HEK293 (cell line): ENCODE results near the gene CASP8.

Source experiments
- ZNF138 ChIP-seq: fragments of 450-650 bp; formaldehyde crosslinking; IDR thresholded peaks from 2 replicates; pipeline ENCODE4 v1.5.1; 2016; ENCODE audit warnings: missing biosample characterization, missing genetic modification characterization, borderline replicate concordance
- ZNF274 ChIP-seq, 2 experiments: fragments of 200-500 bp in 1 of 2; fragments of 450-650 bp in 1 of 2; sonication (Bioruptor generic) in 1 of 2; formaldehyde crosslinking in 1 of 2; IDR thresholded peaks; 2 replicates each; pipeline versions ENCODE4 v1.5.1 to v1.6.1; 2014 to 2016; ENCODE audit warnings: borderline replicate concordance in 1 of 2, inconsistent platforms in 1 of 2, low read length in 1 of 2, missing biosample characterization in 1 of 2, missing genetic modification characterization in 1 of 2
- ZNF416 ChIP-seq: fragments of 450-650 bp; formaldehyde crosslinking; IDR thresholded peaks from 2 replicates; pipeline ENCODE4 v1.5.1; 2016; ENCODE audit warnings: missing biosample characterization, missing genetic modification characterization
- ZNF530 ChIP-seq: fragments of 450-650 bp; formaldehyde crosslinking; IDR thresholded peaks from 2 replicates; pipeline ENCODE4 v1.5.1; 2016; ENCODE audit warnings: low read depth, missing biosample characterization, missing genetic modification characterization
- ZNF549 ChIP-seq: fragments of 450-650 bp; IDR thresholded peaks from 2 replicates; pipeline ENCODE4 v1.5.1; 2018; ENCODE audit warnings: missing biosample characterization, missing genetic modification characterization, mild to moderate bottlenecking, inconsistent platforms, moderate library complexity
- ZNF76 ChIP-seq: fragments of 450-650 bp; formaldehyde crosslinking; IDR thresholded peaks from 2 replicates; pipeline ENCODE4; 2016; ENCODE audit warnings: low read depth, missing biosample characterization, missing genetic modification characterization, borderline replicate concordance
- TF ChIP-seq, protein P1 (sequence below): fragments of 450-650 bp; formaldehyde crosslinking; IDR thresholded peaks from 2 replicates; pipeline ENCODE4 v1.5.1; 2016; ENCODE audit warnings: missing biosample characterization, missing genetic modification characterization
- TF ChIP-seq, protein P2 (sequence below): sonication (generic); formaldehyde crosslinking; IDR thresholded peaks from 2 replicates; pipeline ENCODE4 v1.8.1; 2022; ENCODE audit warnings: mild to moderate bottlenecking, moderate library complexity, missing genetic modification reagents
- TF ChIP-seq, protein P3 (sequence below): fragments of 450-650 bp; formaldehyde crosslinking; IDR thresholded peaks from 2 replicates; pipeline ENCODE4 v1.5.1; 2017; ENCODE audit warnings: missing biosample characterization, mild to moderate bottlenecking, missing genetic modification characterization, moderate library complexity
- TF ChIP-seq, protein P4 (sequence below): fragments of 450-650 bp; formaldehyde crosslinking; optimal IDR thresholded peaks from 2 replicates; pipeline ENCODE3; 2016; ENCODE audit warnings: missing biosample characterization, mild to moderate bottlenecking, missing genetic modification characterization

DNA sequence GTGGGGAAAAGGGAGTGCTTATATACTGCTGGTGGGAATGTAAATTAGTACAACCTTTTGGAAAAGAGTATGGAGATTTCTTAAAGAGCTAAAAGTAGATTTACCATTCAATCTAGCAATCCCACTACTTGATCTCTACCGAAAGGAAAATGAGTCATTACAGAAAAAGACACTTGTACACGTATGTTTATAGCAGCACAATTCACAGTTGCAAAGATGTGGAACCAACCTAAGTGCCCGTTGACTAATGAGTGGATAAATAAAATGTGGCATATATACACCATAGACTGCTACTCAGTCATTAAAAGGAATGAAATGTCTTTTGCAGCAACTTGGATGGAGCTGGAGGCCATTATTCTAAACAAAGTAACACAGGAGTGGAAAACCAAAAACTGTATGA is 67.3 kb downstream of the CASP8 start:
- TF ChIP-seq ZNF274 (IDR thresholded peaks at IDR 0.05; ENCODE audit: low read length) = no peak
- TF ChIP-seq ZNF274 (tag by site-specific recombination; IDR thresholded peaks at IDR 0.05; ENCODE audit: borderline replicate concordance) = no peak
- TF ChIP-seq, protein P1, sequence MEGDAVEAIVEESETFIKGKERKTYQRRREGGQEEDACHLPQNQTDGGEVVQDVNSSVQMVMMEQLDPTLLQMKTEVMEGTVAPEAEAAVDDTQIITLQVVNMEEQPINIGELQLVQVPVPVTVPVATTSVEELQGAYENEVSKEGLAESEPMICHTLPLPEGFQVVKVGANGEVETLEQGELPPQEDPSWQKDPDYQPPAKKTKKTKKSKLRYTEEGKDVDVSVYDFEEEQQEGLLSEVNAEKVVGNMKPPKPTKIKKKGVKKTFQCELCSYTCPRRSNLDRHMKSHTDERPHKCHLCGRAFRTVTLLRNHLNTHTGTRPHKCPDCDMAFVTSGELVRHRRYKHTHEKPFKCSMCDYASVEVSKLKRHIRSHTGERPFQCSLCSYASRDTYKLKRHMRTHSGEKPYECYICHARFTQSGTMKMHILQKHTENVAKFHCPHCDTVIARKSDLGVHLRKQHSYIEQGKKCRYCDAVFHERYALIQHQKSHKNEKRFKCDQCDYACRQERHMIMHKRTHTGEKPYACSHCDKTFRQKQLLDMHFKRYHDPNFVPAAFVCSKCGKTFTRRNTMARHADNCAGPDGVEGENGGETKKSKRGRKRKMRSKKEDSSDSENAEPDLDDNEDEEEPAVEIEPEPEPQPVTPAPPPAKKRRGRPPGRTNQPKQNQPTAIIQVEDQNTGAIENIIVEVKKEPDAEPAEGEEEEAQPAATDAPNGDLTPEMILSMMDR (tag by site-specific recombination) = no peak
- TF ChIP-seq, protein P2, sequence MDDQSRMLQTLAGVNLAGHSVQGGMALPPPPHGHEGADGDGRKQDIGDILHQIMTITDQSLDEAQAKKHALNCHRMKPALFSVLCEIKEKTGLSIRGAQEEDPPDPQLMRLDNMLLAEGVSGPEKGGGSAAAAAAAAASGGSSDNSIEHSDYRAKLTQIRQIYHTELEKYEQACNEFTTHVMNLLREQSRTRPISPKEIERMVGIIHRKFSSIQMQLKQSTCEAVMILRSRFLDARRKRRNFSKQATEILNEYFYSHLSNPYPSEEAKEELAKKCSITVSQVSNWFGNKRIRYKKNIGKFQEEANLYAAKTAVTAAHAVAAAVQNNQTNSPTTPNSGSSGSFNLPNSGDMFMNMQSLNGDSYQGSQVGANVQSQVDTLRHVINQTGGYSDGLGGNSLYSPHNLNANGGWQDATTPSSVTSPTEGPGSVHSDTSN (CRISPR knock-in tag) = no peak
- TF ChIP-seq, protein P3, sequence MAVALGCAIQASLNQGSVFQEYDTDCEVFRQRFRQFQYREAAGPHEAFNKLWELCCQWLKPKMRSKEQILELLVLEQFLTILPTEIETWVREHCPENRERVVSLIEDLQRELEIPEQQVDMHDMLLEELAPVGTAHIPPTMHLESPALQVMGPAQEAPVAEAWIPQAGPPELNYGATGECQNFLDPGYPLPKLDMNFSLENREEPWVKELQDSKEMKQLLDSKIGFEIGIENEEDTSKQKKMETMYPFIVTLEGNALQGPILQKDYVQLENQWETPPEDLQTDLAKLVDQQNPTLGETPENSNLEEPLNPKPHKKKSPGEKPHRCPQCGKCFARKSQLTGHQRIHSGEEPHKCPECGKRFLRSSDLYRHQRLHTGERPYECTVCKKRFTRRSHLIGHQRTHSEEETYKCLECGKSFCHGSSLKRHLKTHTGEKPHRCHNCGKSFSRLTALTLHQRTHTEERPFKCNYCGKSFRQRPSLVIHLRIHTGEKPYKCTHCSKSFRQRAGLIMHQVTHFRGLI (tag by site-specific recombination) = no peak
- TF ChIP-seq, protein P4, sequence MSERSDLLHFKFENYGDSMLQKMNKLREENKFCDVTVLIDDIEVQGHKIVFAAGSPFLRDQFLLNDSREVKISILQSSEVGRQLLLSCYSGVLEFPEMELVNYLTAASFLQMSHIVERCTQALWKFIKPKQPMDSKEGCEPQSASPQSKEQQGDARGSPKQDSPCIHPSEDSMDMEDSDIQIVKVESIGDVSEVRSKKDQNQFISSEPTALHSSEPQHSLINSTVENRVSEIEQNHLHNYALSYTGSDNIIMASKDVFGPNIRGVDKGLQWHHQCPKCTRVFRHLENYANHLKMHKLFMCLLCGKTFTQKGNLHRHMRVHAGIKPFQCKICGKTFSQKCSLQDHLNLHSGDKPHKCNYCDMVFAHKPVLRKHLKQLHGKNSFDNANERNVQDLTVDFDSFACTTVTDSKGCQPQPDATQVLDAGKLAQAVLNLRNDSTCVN (tag by site-specific recombination) = no peak
- no peak for TF ChIP-seq ZNF138 (tag by site-specific recombination)
- no peak for TF ChIP-seq ZNF416 (tag by site-specific recombination)
- no peak for TF ChIP-seq ZNF549
- TF ChIP-seq ZNF530 = no peak
- no peak for TF ChIP-seq ZNF76 (tag by site-specific recombination)
